Left ventricle myocardium inferior (tissue), 1 donor: ENCODE data around the gene STKLD1. TPM values are rescaled to one million over a fixed set of nuclear protein-coding genes. Genes with fewer than 3 reads are reported as not detected.
A peak's percentile ranks its signal among the peaks of the same experiment; 100 is the strongest.
"Not testable (repeated sequence)": the region's sequence is repeated elsewhere in the genome, so short reads cannot be mapped to it uniquely, and the experiment has no call there.

ENCODE experiments used
- DNase-seq: peaks from one replicate; pipeline ENCODE4 v3.0.0-alpha.2; 2020
- H3K27ac ChIP-seq: fragments of 200-600 bp; replicated peaks from 2 replicates; pipeline ENCODE4 v1.8.0; 2021
- H3K27me3 ChIP-seq: fragments of 200-600 bp; 2 replicates; pipeline ENCODE4 v1.8.0; 2021; ENCODE audit warnings: low read depth
- H3K36me3 ChIP-seq: fragments of 200-600 bp; 2 replicates; pipeline ENCODE4 v1.8.0; 2021
- H3K4me1 ChIP-seq: fragments of 200-600 bp; 2 replicates; pipeline ENCODE4 v1.8.0; 2021
- H3K4me3 ChIP-seq: fragments of 200-600 bp; 2 replicates; pipeline ENCODE4 v1.8.0; 2021; ENCODE audit warnings: mild to moderate bottlenecking, moderate library complexity
- H3K9me3 ChIP-seq: fragments of 200-600 bp; replicated peaks from 2 replicates; pipeline ENCODE4 v1.8.0; 2021
- intact Hi-C: fragments of 100-400 bp; cut with micrococcal nuclease; formaldehyde crosslinking; loops from one replicate; pipeline ENCODE4 v1.11.0; 2022
- total RNA-seq: library from RNA; stranded (reverse); fragmentation: NEBNext Ultra II Directional; extraction: Animal tissue kit (Norgen Biotek cat#: 25700); gene quantifications from one replicate; pipeline ENCODE4 v1.2.1, GENCODE V29; 2021
- TF ChIP-seq, protein P1 (sequence below): fragments of 200-600 bp; IDR thresholded peaks from 2 replicates; pipeline ENCODE4 v1.8.0; 2021; ENCODE audit warnings: antibody characterized with exemption, mild to moderate bottlenecking, borderline replicate concordance
- donor health status: DM: no; HTN: yes; CAD: no; lungs with severe emphysema.

STKLD1 gene
- total RNA-seq, 1 donor from 2014 or later: not detected

DNA sequence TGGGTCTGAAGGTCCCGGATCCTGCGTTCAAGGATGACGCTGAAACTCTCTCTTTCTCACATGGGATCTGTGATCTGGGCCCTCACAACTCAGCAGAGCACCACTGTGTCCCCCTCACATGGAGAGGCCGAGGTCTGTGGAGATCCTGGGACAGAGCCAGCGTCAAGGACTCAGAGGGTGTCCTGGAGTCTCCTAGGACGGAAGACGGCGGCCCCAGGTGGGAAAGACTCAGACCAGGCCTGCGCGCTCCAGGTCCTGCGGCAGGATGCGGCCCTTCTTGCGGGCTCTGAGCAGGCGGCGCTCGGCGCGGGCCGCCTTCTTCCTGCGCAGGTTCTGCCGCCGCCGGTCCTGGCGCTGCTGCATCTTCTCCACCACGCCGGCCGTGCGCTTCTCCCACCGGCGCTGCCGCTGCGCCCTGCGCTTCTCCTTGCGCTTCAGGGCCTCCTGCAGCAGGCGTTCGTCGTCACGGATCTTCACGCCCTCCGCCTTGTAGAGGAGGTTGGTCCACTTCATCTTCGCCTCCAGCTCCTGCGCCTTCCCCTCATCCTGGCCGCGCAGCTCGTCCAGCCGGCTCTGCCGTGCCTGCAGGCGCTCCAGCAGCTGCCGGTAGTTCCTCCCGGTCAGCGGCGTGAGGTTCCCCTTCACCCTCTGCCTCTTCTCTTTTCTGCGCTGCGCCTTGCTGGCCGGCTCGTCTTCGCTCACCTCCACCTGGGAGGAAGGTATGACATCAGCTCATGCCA, 44.4 kb upstream of the STKLD1 start:
- H3K36me3 ChIP-seq: peaks cover 42% of the 10 kb centered on the region
- no peak overlapping the region for H3K4me3 ChIP-seq
- H3K9me3 ChIP-seq: no peaks in the 10 kb centered on the region
- TF ChIP-seq, protein P1, sequence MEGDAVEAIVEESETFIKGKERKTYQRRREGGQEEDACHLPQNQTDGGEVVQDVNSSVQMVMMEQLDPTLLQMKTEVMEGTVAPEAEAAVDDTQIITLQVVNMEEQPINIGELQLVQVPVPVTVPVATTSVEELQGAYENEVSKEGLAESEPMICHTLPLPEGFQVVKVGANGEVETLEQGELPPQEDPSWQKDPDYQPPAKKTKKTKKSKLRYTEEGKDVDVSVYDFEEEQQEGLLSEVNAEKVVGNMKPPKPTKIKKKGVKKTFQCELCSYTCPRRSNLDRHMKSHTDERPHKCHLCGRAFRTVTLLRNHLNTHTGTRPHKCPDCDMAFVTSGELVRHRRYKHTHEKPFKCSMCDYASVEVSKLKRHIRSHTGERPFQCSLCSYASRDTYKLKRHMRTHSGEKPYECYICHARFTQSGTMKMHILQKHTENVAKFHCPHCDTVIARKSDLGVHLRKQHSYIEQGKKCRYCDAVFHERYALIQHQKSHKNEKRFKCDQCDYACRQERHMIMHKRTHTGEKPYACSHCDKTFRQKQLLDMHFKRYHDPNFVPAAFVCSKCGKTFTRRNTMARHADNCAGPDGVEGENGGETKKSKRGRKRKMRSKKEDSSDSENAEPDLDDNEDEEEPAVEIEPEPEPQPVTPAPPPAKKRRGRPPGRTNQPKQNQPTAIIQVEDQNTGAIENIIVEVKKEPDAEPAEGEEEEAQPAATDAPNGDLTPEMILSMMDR: no peak
- H3K27me3 ChIP-seq: no peaks in the 10 kb centered on the region
- intact Hi-C loops: no loop called here
- DNase-seq: no peak
- H3K4me1 ChIP-seq: peaks cover 39% of the 10 kb centered on the region
- H3K27ac ChIP-seq: no peak overlapping the region

DNA sequence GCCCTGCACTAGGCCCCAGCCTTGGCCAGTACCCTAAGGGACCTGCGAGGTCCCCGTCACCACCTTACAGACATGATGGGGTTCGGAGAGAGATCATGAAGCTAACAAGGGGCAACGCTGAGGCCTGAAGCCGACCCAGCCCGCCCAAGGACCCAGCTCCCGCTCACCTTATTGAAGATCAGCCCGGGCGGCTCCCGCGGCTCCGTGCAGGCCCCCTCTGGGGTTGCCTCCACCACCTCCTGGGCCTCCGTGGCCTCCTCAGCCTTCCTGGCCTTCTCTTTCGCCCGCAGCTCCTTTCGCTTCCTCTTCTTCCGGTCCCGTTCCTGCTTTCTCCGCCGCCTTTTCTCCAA, 43.8 kb upstream of the STKLD1 start:
- TF ChIP-seq, protein P1: no peak
- intact Hi-C loops: no loop called here
- no peak for DNase-seq
- H3K4me1 ChIP-seq: peaks cover 44% of the 10 kb centered on the region
- no peak overlapping the region for H3K27ac ChIP-seq
- H3K27me3 ChIP-seq: no peaks in the 10 kb centered on the region
- peaks cover 42% of the 10 kb centered on the region for H3K36me3 ChIP-seq
- H3K9me3 ChIP-seq: no peaks in the 10 kb centered on the region
- no peak overlapping the region for H3K4me3 ChIP-seq

DNA sequence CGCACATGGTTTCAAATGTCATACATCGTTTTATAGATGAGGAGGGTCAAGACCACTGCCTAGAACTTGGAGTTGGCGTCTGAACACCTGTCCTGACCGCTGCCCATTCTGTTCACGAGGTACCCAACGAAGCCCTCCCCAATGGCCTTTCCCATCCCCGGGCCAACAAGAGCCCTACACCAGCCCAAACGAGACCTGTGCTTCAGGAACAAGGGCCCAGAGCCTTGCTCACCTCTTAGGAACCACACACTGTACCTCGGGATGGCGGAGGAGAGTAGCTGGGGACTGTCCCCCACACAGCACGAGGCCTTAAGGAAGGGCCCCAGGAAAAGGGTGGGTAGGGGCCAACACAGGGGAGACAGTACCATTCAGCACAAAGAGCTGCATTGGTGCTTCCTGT, 43.2 kb upstream of the STKLD1 start:
- TF ChIP-seq, protein P1: no peak
- Histone ChIP-seq H3K4me3 (no peak overlapping the region), H3K27me3 (no peaks in the 10 kb centered on the region), H3K9me3 (no peaks in the 10 kb centered on the region), H3K27ac (no peak overlapping the region), H3K4me1 (peaks cover 44% of the 10 kb centered on the region), H3K36me3 (peaks cover 42% of the 10 kb centered on the region)
- DNase-seq: no peak
- intact Hi-C loops: no loop called here

DNA sequence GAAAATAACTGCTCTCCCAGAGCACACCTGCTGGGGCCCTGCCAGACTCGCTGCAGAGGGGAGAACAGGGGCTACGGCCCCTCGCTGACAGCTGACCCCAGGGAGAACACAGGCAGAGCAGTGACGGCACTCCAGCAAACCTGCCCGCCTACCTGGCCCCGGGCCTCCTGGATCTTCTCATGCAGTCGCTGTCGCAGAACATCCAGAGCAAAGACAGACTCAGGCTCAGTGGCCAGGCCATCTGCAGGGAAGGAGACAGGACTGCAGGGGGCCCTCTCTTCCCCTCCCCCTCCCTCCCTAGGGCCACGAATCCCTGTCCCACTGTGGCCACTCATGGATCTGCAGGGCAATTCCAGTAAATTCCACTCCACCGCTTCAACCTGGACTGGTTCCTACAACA, 42.6 kb upstream of the STKLD1 start:
- intact Hi-C loops: no loop called here

DNA sequence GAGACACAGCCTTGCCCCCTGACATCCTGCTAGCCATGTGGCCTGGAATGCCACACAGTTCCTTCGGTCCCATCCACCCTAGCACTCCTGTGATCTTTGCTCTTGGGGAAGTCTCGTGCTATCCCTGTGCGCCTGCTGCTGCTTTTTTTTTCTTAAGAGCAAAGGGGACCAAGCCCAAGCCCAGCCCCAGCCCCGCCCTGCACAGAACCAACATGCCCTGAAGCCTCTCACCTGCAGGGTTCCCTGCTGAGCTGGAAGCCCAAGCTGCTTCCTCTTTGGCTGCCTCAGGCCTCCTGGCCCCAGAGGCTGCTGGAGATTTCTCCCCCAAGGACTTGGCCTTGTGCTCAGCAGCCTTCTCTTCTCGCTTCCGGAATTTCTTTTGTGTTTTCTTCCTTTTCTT, 42.0 kb upstream of the STKLD1 start:
- H3K27me3 ChIP-seq: no peaks in the 10 kb centered on the region
- peak; percentile 5 for DNase-seq
- no peak overlapping the region for H3K4me3 ChIP-seq
- TF ChIP-seq, protein P1: no peak
- no peak overlapping the region for H3K27ac ChIP-seq
- no peaks in the 10 kb centered on the region for H3K9me3 ChIP-seq
- intact Hi-C loops: no loop called here
- peaks cover 42% of the 10 kb centered on the region for H3K4me1 ChIP-seq
- peaks cover 42% of the 10 kb centered on the region for H3K36me3 ChIP-seq

More for the DNA sequence above, 42.6 kb upstream of the STKLD1 start:
- DNase-seq: peak; percentile 11
- no peaks in the 10 kb centered on the region for H3K27me3 ChIP-seq
- TF ChIP-seq, protein P1: no peak
- no peak overlapping the region for H3K4me3 ChIP-seq
- H3K27ac ChIP-seq: no peak overlapping the region
- peaks cover 42% of the 10 kb centered on the region for H3K36me3 ChIP-seq
- peaks cover 44% of the 10 kb centered on the region for H3K4me1 ChIP-seq
- H3K9me3 ChIP-seq: no peaks in the 10 kb centered on the region

DNA sequence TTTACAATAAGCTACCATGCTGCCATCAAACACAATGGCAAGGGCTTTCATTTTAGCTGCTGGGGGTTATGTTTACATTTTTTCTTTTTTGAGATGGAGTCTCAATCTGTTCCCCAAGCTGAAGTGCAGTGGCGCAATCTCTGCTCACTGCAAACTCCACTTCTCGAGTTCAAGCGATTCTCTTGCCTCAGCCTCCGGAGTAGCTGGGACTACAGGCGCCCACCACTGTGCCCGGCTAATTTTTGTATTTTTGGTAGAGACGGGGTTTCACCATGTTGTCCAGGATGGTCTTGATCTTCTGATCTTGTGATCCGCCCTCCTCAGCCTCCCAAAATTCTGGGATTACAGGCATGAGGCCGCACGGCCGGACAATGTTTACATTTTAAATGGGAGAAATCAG, 41.3 kb upstream of the STKLD1 start:
- DNase-seq: peak; percentile 2
- H3K9me3 ChIP-seq, H3K27me3 ChIP-seq, intact Hi-C loops, H3K27ac ChIP-seq: not testable (repeated sequence)
- H3K36me3 ChIP-seq: peaks cover 42% of the 10 kb centered on the region
- peak overlapping the region; percentile 97 for H3K4me3 ChIP-seq
- peaks cover 43% of the 10 kb centered on the region for H3K4me1 ChIP-seq
